Astrocyte (in vitro differentiated cells and primary cell): ENCODE data around the gene ATP8A1. TPM values are rescaled to one million over a fixed set of nuclear protein-coding genes. Genes with fewer than 3 reads are reported as not detected.

Source experiments
- DNase-seq: peaks from one replicate; pipeline ENCODE4 v3.0.0-alpha.2; 2010; ENCODE audit warnings: low read depth
- FAIRE-seq: peaks from 2 replicates; lab custom pipeline; 2011; peaks lifted over from hg19 to GRCh38; lab: Jason Lieb, UNC
- H2AFZ ChIP-seq: 2 replicates; pipeline ENCODE4 v1.6.0; 2012; ENCODE audit warnings: low read depth, low read length, inconsistent platforms
- H3K27ac ChIP-seq: 2 replicates; pipeline ENCODE4 v1.5.1; 2011; ENCODE audit warnings: low read depth, low read length, inconsistent platforms
- H3K27me3 ChIP-seq: 2 replicates; pipeline ENCODE4 v1.6.0; 2011; ENCODE audit warnings: low read length, inconsistent platforms; ENCODE audit not compliant: insufficient read depth
- H3K36me3 ChIP-seq: 2 replicates; pipeline ENCODE4 v1.5.1; 2011; ENCODE audit warnings: low read length, inconsistent platforms; ENCODE audit not compliant: insufficient read depth
- H3K4me1 ChIP-seq: 2 replicates; pipeline ENCODE4 v1.5.1; 2011; ENCODE audit warnings: low read length, inconsistent platforms; ENCODE audit not compliant: insufficient read depth
- H3K4me2 ChIP-seq: 2 replicates; pipeline ENCODE4 v1.6.0; 2012; ENCODE audit warnings: low read length, inconsistent platforms
- H3K4me3 ChIP-seq: 2 replicates; pipeline ENCODE4 v1.5.1; 2011; ENCODE audit warnings: low read depth, mild to moderate bottlenecking, low read length, inconsistent platforms; ENCODE audit not compliant: insufficient read depth
- H3K79me2 ChIP-seq: 2 replicates; pipeline ENCODE4 v1.6.0; 2012; ENCODE audit warnings: mild to moderate bottlenecking, low read length, inconsistent platforms; ENCODE audit not compliant: insufficient read depth
- H3K9ac ChIP-seq: 2 replicates; pipeline ENCODE4 v1.6.0; 2012; ENCODE audit warnings: mild to moderate bottlenecking, low read length, inconsistent platforms
- H3K9me3 ChIP-seq: 2 replicates; pipeline ENCODE4 v1.5.1; 2012; ENCODE audit warnings: low read depth, mild to moderate bottlenecking, low read length, inconsistent platforms; ENCODE audit not compliant: insufficient read depth
- H4K20me1 ChIP-seq: 2 replicates; pipeline ENCODE4 v1.6.0; 2012; ENCODE audit warnings: low read length, inconsistent platforms; ENCODE audit not compliant: insufficient read depth
- H3K27ac Mint-ChIP-seq: one replicate; pipeline ENCODE4 v1.8.0; 2021; ENCODE audit warnings: mild to moderate bottlenecking, mixed read lengths; ENCODE audit not compliant: unreplicated experiment
- H3K27me3 Mint-ChIP-seq: one replicate; pipeline ENCODE4 v1.8.0; 2021; ENCODE audit warnings: low read depth, mixed read lengths; ENCODE audit not compliant: unreplicated experiment
- H3K36me3 Mint-ChIP-seq: one replicate; pipeline ENCODE4 v1.8.0; 2021; ENCODE audit warnings: low read depth, mixed read lengths; ENCODE audit not compliant: unreplicated experiment
- H3K4me1 Mint-ChIP-seq: one replicate; pipeline ENCODE4 v1.8.0; 2021; ENCODE audit warnings: low read depth, mixed read lengths; ENCODE audit not compliant: unreplicated experiment
- H3K4me3 Mint-ChIP-seq: one replicate; pipeline ENCODE4 v1.8.0; 2021; ENCODE audit warnings: mild to moderate bottlenecking, moderate library complexity, mixed read lengths; ENCODE audit not compliant: unreplicated experiment
- H3K9me3 Mint-ChIP-seq: one replicate; pipeline ENCODE4 v1.8.0; 2021; ENCODE audit warnings: mild to moderate bottlenecking, mixed read lengths; ENCODE audit not compliant: unreplicated experiment
- EZH2 ChIP-seq: IDR thresholded peaks from 2 replicates; pipeline ENCODE4 v1.6.1; 2012; ENCODE audit warnings: mild to moderate bottlenecking, low read length, inconsistent platforms; ENCODE audit not compliant: insufficient read depth
- total RNA-seq: library from RNA; stranded (reverse); gene quantifications from 2 replicates; pipeline ENCODE4 v1.2.1, GENCODE V29; 2021
- TF ChIP-seq, protein P1 (sequence below): IDR thresholded peaks from 2 replicates; pipeline ENCODE4 v1.5.1; 2011; ENCODE audit warnings: low read depth, mild to moderate bottlenecking, inconsistent platforms, low read length, moderate library complexity; ENCODE audit not compliant: insufficient read depth

Gene ATP8A1
- total RNA-seq, 1 donor from 2014 or later, result 2.9 TPM

DNA sequence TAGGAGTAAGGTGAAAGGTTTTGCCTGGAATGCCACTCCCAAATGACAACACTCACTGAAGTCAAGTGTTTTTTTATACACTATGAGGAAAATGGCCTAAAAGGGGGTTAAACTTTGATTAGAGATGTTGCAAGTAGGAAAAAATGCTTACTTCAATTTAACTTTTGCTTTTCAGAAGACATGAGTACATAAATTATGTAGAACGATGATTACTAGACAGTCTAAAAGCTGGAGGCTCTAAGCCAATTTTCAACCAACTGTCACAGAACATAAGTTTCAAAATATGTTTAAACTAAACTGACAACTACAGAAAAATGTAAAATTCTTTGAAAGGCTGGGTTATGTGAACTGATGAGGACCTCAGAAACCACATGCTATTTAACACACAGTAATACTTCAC lies 176.2 kb downstream of the ATP8A1 start:
- H3K27ac ChIP-seq, result no peak overlapping the region
- FAIRE-seq, result no peak

DNA sequence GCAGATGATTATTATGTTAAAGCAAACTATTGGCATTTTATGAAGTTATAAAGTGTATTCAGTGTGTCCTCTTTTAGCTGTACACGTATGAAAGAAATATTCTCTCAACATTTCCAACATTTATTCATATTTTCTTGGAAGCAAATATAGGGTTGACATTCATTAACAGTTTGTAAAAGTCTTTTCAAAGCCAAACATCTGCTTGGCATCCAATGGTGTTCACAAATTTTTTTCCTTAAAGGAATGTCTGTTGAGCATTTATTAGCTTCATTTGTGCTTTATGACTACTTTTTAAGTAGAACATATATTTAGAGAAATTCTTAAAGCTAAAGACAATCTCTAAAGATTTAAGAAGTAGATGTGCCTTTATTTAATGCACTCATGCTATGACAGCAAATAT lies 176.6 kb downstream of the ATP8A1 start:
- no peak overlapping the region for H3K27ac Mint-ChIP-seq
- no peak overlapping the region for H3K4me3 Mint-ChIP-seq
- no peak overlapping the region for H3K4me2 ChIP-seq
- no peak overlapping the region for H3K9ac ChIP-seq
- peaks cover 3% of the 10 kb centered on the region for H3K4me1 Mint-ChIP-seq
- FAIRE-seq, result no peak
- no peak overlapping the region for H3K27ac ChIP-seq
- TF ChIP-seq, protein P1, sequence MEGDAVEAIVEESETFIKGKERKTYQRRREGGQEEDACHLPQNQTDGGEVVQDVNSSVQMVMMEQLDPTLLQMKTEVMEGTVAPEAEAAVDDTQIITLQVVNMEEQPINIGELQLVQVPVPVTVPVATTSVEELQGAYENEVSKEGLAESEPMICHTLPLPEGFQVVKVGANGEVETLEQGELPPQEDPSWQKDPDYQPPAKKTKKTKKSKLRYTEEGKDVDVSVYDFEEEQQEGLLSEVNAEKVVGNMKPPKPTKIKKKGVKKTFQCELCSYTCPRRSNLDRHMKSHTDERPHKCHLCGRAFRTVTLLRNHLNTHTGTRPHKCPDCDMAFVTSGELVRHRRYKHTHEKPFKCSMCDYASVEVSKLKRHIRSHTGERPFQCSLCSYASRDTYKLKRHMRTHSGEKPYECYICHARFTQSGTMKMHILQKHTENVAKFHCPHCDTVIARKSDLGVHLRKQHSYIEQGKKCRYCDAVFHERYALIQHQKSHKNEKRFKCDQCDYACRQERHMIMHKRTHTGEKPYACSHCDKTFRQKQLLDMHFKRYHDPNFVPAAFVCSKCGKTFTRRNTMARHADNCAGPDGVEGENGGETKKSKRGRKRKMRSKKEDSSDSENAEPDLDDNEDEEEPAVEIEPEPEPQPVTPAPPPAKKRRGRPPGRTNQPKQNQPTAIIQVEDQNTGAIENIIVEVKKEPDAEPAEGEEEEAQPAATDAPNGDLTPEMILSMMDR, result no peak
- no peak for TF ChIP-seq EZH2
- no peaks in the 10 kb centered on the region for H4K20me1 ChIP-seq
- no peak overlapping the region for H2AFZ ChIP-seq
- no peak overlapping the region for H3K4me3 ChIP-seq
- DNase-seq, result no peak
- no peaks in the 10 kb centered on the region for H3K36me3 ChIP-seq
- H3K27me3 ChIP-seq, result no peaks in the 10 kb centered on the region
- no peaks in the 10 kb centered on the region for H3K27me3 Mint-ChIP-seq
- no peaks in the 10 kb centered on the region for H3K79me2 ChIP-seq
- no peaks in the 10 kb centered on the region for H3K36me3 Mint-ChIP-seq
- no peaks in the 10 kb centered on the region for H3K4me1 ChIP-seq
- no peaks in the 10 kb centered on the region for H3K9me3 ChIP-seq
- H3K9me3 Mint-ChIP-seq, result no peaks in the 10 kb centered on the region

More for the DNA sequence above, 176.2 kb downstream of the ATP8A1 start:
- H3K27ac Mint-ChIP-seq, result no peak overlapping the region
- Histone ChIP-seq H3K4me2 (no peak overlapping the region), H3K27me3 (no peaks in the 10 kb centered on the region), H2AFZ (no peak overlapping the region), H4K20me1 (no peaks in the 10 kb centered on the region), H3K9ac (no peak overlapping the region), H3K79me2 (no peaks in the 10 kb centered on the region), H3K36me3 (no peaks in the 10 kb centered on the region), H3K9me3 (no peaks in the 10 kb centered on the region), H3K4me1 (no peaks in the 10 kb centered on the region), H3K4me3 (no peak overlapping the region)
- TF ChIP-seq, protein P1, result no peak
- no peak for TF ChIP-seq EZH2
- H3K9me3 Mint-ChIP-seq, result no peaks in the 10 kb centered on the region
- DNase-seq, result peak; percentile 3
- H3K4me3 Mint-ChIP-seq, result no peak overlapping the region
- H3K4me1 Mint-ChIP-seq, result peaks cover 3% of the 10 kb centered on the region
- H3K27me3 Mint-ChIP-seq, result no peaks in the 10 kb centered on the region
- no peaks in the 10 kb centered on the region for H3K36me3 Mint-ChIP-seq

- Histone ChIP-seq H3K9ac (no peak overlapping the region), H3K9me3 (no peaks in the 10 kb centered on the region), H3K27me3 (no peaks in the 10 kb centered on the region), H4K20me1 (no peaks in the 10 kb centered on the region), H3K4me2 (no peak overlapping the region), H3K36me3 (no peaks in the 10 kb centered on the region), H3K79me2 (no peaks in the 10 kb centered on the region), H3K4me3 (no peak overlapping the region), H2AFZ (no peak overlapping the region), H3K4me1 (no peaks in the 10 kb centered on the region), H3K27ac (no peak overlapping the region)
- FAIRE-seq (no peak), DNase-seq (no peak)
- Mint-ChIP-seq H3K4me1 (peaks cover 3% of the 10 kb centered on the region), H3K36me3 (no peaks in the 10 kb centered on the region), H3K27me3 (peaks cover 1% of the 10 kb centered on the region), H3K27ac (no peak overlapping the region), H3K4me3 (no peak overlapping the region), H3K9me3 (no peaks in the 10 kb centered on the region)
- TF ChIP-seq, protein P1, result no peak
- no peak for TF ChIP-seq EZH2
These were observed 178.0 kb downstream of the ATP8A1 start for GRCh38 chr4:42478946-42479345.
